ENCODE data around the gene MTHFSD. TPM values are rescaled to one million over a fixed set of nuclear protein-coding genes. Genes with fewer than 3 reads are reported as not detected.

The MTHFSD gene
- 13.0 and 20.2 TPM in 2 replicates for total RNA-seq

GRCh38 chr16:86554917-86555703, at the start of gene MTHFSD:
MTHFSD (minus strand) TSS chr16:86555235; CDS start chr16:86555184, 51 bp downstream.

GRCh38 chr16:86578061-86578599, 23.1 kb upstream of the MTHFSD start, which contains the start of gene FOXL1:
FOXL1 (plus strand) TSS chr16:86578549; CDS start chr16:86578724, 175 bp downstream.

DNA sequence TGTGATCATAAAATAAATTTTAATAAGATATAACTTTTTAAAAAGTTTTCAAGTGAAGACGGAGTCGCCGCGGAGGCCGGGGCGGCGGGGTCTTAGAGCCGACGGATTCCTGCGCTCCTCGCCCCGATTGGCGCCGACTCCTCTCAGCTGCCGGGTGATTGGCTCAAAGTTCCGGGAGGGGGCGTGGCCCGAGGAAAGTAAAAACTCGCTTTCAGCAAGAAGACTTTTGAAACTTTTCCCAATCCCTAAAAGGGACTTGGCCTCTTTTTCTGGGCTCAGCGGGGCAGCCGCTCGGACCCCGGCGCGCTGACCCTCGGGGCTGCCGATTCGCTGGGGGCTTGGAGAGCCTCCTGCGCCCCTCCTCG, 11.5 kb upstream of the MTHFSD start, which contains the start of gene FOXC2:
Gene FOXC2, plus strand, starts transcription at position 229 of the 365 bp plus-strand sequence. CDS start 507 bp downstream, outside the sequence.

DNA sequence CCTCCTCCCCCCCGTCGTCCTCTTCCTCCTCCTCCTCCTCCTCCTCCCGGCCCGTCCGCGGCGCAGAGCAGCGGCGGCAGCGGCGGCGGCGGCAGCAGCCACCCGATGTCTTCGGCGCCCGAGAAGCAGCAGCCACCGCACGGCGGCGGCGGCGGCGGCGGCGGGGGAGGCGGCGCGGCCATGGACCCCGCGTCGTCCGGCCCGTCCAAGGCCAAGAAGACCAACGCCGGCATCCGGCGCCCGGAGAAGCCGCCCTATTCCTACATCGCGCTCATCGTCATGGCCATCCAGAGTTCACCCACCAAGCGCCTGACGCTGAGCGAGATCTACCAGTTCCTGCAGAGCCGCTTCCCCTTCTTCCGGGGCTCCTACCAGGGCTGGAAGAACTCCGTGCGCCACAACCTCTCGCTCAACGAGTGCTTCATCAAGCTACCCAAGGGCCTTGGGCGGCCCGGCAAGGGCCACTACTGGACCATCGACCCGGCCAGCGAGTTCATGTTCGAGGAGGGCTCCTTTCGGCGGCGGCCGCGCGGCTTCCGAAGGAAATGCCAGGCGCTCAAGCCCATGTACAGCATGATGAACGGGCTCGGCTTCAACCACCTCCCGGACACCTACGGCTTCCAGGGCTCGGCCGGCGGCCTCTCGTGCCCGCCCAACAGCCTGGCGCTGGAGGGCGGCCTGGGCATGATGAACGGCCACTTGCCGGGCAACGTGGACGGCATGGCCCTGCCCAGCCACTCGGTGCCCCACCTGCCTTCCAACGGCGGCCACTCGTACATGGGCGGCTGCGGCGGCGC, 44.4 kb downstream of the MTHFSD start, which contains the start of gene FOXF1:
Gene FOXF1, plus strand, starts transcription at position 63 of the 797 bp plus-strand sequence. Its CDS starts 43 bp downstream, at position 106.

Other genes with a start within 250 kb of the MTHFSD start
- not detected in 2 replicates for gene FOXF1, start 44.7 kb downstream of the MTHFSD start, total RNA-seq
- under 0.01 and 0.78 TPM in 2 replicates for gene FOXC2, start 11.6 kb upstream of the MTHFSD start, total RNA-seq
- gene FOXL1, start 23.3 kb upstream of the MTHFSD start, total RNA-seq: 0.64 and 0.68 TPM in 2 replicates

Data from nasal cavity respiratory epithelium epithelial cell of viscerocranial mucosa (primary cell).